Type B pancreatic cell (in vitro differentiated cells): ENCODE data around the gene JAK2. TPM values are rescaled to one million over a fixed set of nuclear protein-coding genes. Genes with fewer than 3 reads are reported as not detected.
"Not testable (repeated sequence)": the region's sequence is repeated elsewhere in the genome, so short reads cannot be mapped to it uniquely, and the experiment has no call there.

Experiments
- DNase-seq: peaks from one replicate; pipeline ENCODE4 v3.0.0; 2021; ENCODE audit warnings: mixed read lengths; ENCODE audit not compliant: unreplicated experiment; ENCODE audit errors: extremely low spot score
- H3K27ac Mint-ChIP-seq: 2 replicates; pipeline ENCODE4 v1.8.0; 2021; ENCODE audit warnings: mild to moderate bottlenecking, mixed read lengths
- H3K27me3 Mint-ChIP-seq: 2 replicates; pipeline ENCODE4 v1.8.0; 2021; ENCODE audit warnings: mixed read lengths
- H3K36me3 Mint-ChIP-seq: 2 replicates; pipeline ENCODE4 v1.8.0; 2021; ENCODE audit warnings: mixed read lengths
- H3K4me1 Mint-ChIP-seq: one replicate; pipeline ENCODE4 v1.8.0; 2021; ENCODE audit warnings: mixed read lengths; ENCODE audit not compliant: unreplicated experiment
- H3K4me3 Mint-ChIP-seq: 2 replicates; pipeline ENCODE4 v1.8.0; 2021; ENCODE audit warnings: mild to moderate bottlenecking, mixed read lengths
- H3K9me3 Mint-ChIP-seq: 2 replicates; pipeline ENCODE4 v1.8.0; 2021; ENCODE audit warnings: mixed read lengths
- total RNA-seq: library from RNA; stranded (reverse); gene quantifications from 2 replicates; pipeline ENCODE4 v1.2.1, GENCODE V29; 2021; ENCODE audit warnings: low replicate concordance
- TF ChIP-seq, protein P1 (sequence below): fragments of 200-600 bp; sonication (generic); conservative IDR thresholded peaks from 2 replicates; pipeline ENCODE4 v1.5.0; 2021; ENCODE audit warnings: antibody characterized with exemption, mild to moderate bottlenecking

The JAK2 gene
- total RNA-seq, 1 donor from 2014 or later: 8.4 TPM

DNA sequence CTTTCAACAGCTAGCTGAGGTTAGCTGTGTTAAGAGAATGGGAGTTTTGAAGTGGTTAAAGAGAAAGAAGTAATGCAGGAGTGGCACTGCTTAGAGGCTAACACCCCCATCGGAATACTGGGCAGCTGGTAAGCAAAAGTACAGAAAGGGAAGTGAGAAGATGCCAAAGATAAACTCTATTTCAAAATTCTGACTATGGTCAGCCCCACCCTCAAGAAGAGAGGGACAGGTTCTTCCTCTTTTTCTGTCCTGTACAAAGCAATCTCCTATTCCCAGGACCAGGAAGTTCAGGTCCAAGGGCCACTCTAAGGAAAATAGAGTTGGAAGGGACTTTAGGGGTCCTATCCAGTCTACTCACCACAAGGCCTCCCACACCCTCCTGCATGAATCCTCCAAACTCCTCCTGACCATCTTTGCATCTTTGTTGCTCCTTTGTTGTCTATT lies 45.9 kb upstream of the JAK2 start:
- H3K27me3 Mint-ChIP-seq: no peaks in the 10 kb centered on the region
- no peak for DNase-seq
- TF ChIP-seq, protein P1, sequence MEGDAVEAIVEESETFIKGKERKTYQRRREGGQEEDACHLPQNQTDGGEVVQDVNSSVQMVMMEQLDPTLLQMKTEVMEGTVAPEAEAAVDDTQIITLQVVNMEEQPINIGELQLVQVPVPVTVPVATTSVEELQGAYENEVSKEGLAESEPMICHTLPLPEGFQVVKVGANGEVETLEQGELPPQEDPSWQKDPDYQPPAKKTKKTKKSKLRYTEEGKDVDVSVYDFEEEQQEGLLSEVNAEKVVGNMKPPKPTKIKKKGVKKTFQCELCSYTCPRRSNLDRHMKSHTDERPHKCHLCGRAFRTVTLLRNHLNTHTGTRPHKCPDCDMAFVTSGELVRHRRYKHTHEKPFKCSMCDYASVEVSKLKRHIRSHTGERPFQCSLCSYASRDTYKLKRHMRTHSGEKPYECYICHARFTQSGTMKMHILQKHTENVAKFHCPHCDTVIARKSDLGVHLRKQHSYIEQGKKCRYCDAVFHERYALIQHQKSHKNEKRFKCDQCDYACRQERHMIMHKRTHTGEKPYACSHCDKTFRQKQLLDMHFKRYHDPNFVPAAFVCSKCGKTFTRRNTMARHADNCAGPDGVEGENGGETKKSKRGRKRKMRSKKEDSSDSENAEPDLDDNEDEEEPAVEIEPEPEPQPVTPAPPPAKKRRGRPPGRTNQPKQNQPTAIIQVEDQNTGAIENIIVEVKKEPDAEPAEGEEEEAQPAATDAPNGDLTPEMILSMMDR: no peak
- H3K9me3 Mint-ChIP-seq: no peaks in the 10 kb centered on the region
- H3K4me1 Mint-ChIP-seq: no peaks in the 10 kb centered on the region
- H3K4me3 Mint-ChIP-seq: no peak overlapping the region
- no peaks in the 10 kb centered on the region for H3K36me3 Mint-ChIP-seq
- H3K27ac Mint-ChIP-seq: no peak overlapping the region

- not testable (repeated sequence) for DNase-seq, H3K36me3 Mint-ChIP-seq, H3K27ac Mint-ChIP-seq, H3K27me3 Mint-ChIP-seq, H3K9me3 Mint-ChIP-seq, H3K4me1 Mint-ChIP-seq, H3K4me3 Mint-ChIP-seq
Observed at GRCh38 chr9:4942042-4942691, 42.9 kb upstream of the JAK2 start.

- Mint-ChIP-seq H3K4me3 (no peak overlapping the region), H3K9me3 (no peaks in the 10 kb centered on the region), H3K27ac (no peak overlapping the region), H3K27me3 (no peaks in the 10 kb centered on the region), H3K36me3 (no peaks in the 10 kb centered on the region), H3K4me1 (no peaks in the 10 kb centered on the region)
- DNase-seq: no peak
- TF ChIP-seq, protein P1: no peak
Observed at GRCh38 chr9:4943346-4943745, 41.7 kb upstream of the JAK2 start.

DNA sequence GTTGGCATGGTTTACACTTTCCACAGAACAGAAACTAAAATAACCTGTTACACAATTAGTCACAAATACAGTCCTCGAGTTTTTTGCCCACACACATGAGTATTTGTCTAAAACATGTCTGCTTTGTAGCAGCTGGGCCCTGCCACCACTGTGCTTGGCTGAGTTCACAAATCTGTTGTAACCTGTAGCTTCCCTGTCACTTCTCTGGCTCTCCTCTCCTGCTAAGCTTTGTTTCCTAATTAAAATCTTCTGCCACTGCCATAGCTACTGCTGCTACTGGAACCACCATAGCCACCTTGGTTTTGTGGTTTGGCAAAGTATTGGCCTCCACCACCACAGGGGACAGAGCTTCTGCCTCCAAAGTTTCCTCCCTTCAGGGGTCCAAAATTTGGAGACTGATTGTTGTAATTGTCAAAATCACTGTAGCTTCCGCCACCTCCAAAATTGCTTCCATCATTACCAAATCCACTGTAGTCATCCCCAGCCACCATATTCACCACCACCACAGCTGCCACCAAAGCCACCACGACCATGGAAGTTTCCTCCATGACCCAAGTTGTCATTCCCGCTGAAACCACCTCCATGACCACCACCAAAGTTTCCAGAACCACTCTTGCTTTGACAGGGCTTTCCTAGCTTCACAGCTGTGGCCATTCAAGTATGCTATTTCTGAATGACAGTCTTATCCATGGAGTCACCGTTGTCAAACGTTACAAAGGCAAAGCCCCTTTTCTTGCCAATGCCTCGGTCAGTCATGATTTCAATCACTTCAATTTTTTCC lies 40.5 kb upstream of the JAK2 start:
- not testable (repeated sequence) for H3K4me3 Mint-ChIP-seq, H3K9me3 Mint-ChIP-seq, H3K36me3 Mint-ChIP-seq, DNase-seq, H3K4me1 Mint-ChIP-seq, H3K27ac Mint-ChIP-seq, H3K27me3 Mint-ChIP-seq

- H3K4me3 Mint-ChIP-seq: no peak overlapping the region
- H3K36me3 Mint-ChIP-seq: no peaks in the 10 kb centered on the region
- TF ChIP-seq, protein P1: no peak
- no peak overlapping the region for H3K27ac Mint-ChIP-seq
- H3K9me3 Mint-ChIP-seq: no peaks in the 10 kb centered on the region
- DNase-seq: no peak
- H3K27me3 Mint-ChIP-seq: no peaks in the 10 kb centered on the region
- no peaks in the 10 kb centered on the region for H3K4me1 Mint-ChIP-seq
Observed at GRCh38 chr9:4946937-4947336, 38.1 kb upstream of the JAK2 start.

DNA sequence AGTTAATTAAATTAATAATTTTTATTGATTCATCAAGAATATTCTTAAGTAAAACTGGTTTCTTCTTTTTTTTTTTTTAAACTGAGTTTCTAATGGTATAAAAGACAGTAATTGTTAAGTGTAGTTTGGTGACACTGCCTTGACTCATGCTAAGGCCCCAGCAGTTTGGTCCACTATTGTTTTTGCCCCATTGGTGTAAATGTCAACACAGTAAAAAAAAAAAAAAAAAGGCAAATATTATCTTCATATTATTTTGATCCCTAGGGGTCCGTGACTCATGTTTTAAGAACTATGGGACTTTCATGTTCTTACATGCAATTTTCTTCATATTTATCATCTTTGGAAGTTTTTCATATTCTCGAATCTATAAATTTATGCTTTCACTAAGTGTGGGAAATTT lies 29.2 kb upstream of the JAK2 start:
- H3K4me1 Mint-ChIP-seq: no peaks in the 10 kb centered on the region
- H3K4me3 Mint-ChIP-seq: no peak overlapping the region
- no peaks in the 10 kb centered on the region for H3K27me3 Mint-ChIP-seq
- peaks cover 10% of the 10 kb centered on the region for H3K9me3 Mint-ChIP-seq
- no peaks in the 10 kb centered on the region for H3K36me3 Mint-ChIP-seq
- DNase-seq: no peak
- TF ChIP-seq, protein P1: no peak
- H3K27ac Mint-ChIP-seq: no peak overlapping the region
